Skeletal muscle satellite cell (primary cell): Measurements from ENCODE around the gene ACAD11.
"Not testable (repeated sequence)": the region's sequence is repeated elsewhere in the genome, so short reads cannot be mapped to it uniquely, and the experiment has no call there.

Experiments
- H3K27me3 ChIP-seq: 2 replicates; pipeline ENCODE4 v1.7.0; 2013; ENCODE audit warnings: low read length; ENCODE audit not compliant: control insufficient read depth, insufficient read depth
- H3K36me3 ChIP-seq: 2 replicates; pipeline ENCODE4 v1.7.0; 2013; ENCODE audit warnings: mild to moderate bottlenecking, control low read depth, low read length; ENCODE audit not compliant: insufficient read depth
- H3K4me1 ChIP-seq: 2 replicates; pipeline ENCODE4 v1.7.0; 2013; ENCODE audit warnings: low read length; ENCODE audit not compliant: control insufficient read depth, insufficient read depth
- H3K4me2 ChIP-seq: 2 replicates; pipeline ENCODE4 v1.7.0; 2013; ENCODE audit warnings: mild to moderate bottlenecking, low read length
- H3K4me3 ChIP-seq: 2 replicates; pipeline ENCODE4 v1.7.0; 2013; ENCODE audit warnings: low read length
- H3K9ac ChIP-seq: 2 replicates; pipeline ENCODE4 v1.7.0; 2013; ENCODE audit warnings: mild to moderate bottlenecking, low read depth, low read length, moderate library complexity
- H3K9me3 ChIP-seq: replicated peaks from 2 replicates; pipeline ENCODE4 v1.7.0; 2013; ENCODE audit warnings: mild to moderate bottlenecking, control low read depth, low read length

The ACAD11 gene

GRCh38 chr3:132625613-132626012, 34.0 kb downstream of the ACAD11 start:
- Histone ChIP-seq H3K9ac (peak overlapping the region; percentile 4), H3K4me3 (no peak overlapping the region), H3K27me3 (no peaks in the 10 kb centered on the region), H3K4me1 (peaks cover 15% of the 10 kb centered on the region), H3K4me2 (no peak overlapping the region), H3K36me3 (no peaks in the 10 kb centered on the region), H3K9me3 (no peaks in the 10 kb centered on the region)

DNA sequence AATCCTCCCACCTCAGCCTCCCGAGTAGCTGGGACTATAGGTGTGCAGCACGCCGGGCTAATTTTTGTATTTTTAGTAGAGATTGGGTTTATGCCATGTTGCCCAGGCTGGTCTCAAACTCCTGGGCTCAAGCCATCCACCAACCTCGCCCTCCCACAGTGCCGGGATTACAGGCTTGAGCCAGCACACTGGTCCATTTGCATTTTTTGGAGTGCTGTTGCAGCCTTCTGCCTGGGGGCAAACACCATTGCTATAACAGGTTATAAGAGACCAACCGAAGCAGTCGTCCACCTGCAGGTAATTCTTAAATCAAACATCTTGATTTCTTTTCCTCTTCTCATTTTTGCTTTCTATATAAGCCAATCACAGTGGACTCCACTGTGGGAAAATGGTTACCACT, 34.8 kb downstream of the ACAD11 start:
- Histone ChIP-seq H3K36me3 (no peaks in the 10 kb centered on the region), H3K4me1 (peaks cover 10% of the 10 kb centered on the region), H3K4me3 (no peak overlapping the region), H3K27me3 (no peaks in the 10 kb centered on the region), H3K4me2 (no peak overlapping the region), H3K9ac (no peak overlapping the region), H3K9me3 (no peaks in the 10 kb centered on the region)

GRCh38 chr3:132623646-132624045, 36.0 kb downstream of the ACAD11 start:
- Histone ChIP-seq H3K36me3 (peaks cover 3% of the 10 kb centered on the region), H3K4me3 (no peak overlapping the region), H3K27me3 (no peaks in the 10 kb centered on the region), H3K4me1 (peaks cover 5% of the 10 kb centered on the region), H3K9ac (no peak overlapping the region), H3K4me2 (no peak overlapping the region), H3K9me3 (no peaks in the 10 kb centered on the region)

DNA sequence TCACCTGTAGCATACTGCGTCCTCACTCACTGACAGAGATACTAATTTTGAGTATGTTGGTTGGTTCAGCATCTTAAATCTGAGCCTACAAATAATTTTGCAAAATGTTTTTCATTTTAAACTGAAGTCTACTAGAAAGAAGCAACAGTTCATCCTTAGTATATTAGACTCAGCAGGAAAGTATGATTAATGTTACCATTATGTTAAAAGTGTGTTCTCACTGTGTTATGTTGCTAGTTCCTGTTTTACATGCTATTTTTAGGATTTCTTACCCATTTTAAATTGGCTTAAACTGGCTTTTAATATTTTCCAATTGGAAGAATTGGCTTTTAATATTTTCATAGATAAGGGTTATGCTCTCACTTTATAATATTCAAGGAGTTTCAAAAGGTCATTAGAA, 36.8 kb downstream of the ACAD11 start:
- Histone ChIP-seq H3K4me2 (no peak overlapping the region), H3K9ac (no peak overlapping the region), H3K4me3 (no peak overlapping the region), H3K9me3 (no peaks in the 10 kb centered on the region), H3K4me1 (peaks cover 5% of the 10 kb centered on the region), H3K36me3 (peaks cover 3% of the 10 kb centered on the region), H3K27me3 (no peaks in the 10 kb centered on the region)

DNA sequence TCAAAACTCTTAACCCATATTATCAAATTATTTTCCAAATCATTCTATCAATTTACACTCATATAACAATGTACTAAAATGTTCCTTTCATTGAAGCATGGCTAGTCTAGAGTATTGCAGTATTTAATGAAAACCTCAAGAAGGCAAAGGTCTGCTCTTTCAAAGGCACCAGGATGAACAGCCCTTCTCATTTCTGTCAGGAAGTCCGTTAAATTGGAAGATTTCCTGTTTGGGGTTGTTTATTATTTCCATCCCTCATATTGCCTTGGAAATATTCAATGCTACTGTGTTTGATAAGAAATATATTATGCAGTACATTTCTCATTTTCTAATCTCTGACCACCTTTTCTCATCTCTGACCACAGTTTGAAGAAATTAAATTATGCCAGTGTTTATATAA, 37.5 kb downstream of the ACAD11 start:
- peaks cover 3% of the 10 kb centered on the region for H3K36me3 ChIP-seq
- no peak overlapping the region for H3K4me2 ChIP-seq
- H3K27me3 ChIP-seq: no peaks in the 10 kb centered on the region
- no peaks in the 10 kb centered on the region for H3K9me3 ChIP-seq
- H3K9ac ChIP-seq: no peak overlapping the region
- no peak overlapping the region for H3K4me3 ChIP-seq
- H3K4me1 ChIP-seq: peaks cover 5% of the 10 kb centered on the region

DNA sequence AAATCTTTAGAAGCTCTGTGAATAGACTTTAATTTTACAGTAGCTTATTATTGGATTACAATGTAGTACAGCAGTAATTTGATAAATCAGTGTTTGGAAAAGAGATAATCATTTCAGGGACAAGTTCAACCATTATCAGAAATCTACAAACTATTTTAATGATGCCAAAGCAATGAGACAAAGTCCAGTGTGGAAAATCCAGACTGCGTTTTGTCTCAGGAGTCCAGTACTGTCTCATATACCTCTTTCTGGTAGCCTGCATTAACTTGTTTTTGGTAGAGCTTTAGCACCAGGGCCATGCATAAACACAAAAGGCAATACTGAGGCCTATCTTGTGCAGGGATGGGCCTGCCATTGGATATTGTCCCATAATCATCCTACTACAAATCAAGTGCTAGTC, 42.8 kb downstream of the ACAD11 start:
- Histone ChIP-seq H3K36me3 (peaks cover 3% of the 10 kb centered on the region), H3K4me3 (no peak overlapping the region), H3K4me1 (peaks cover 5% of the 10 kb centered on the region), H3K4me2 (no peak overlapping the region), H3K9me3 (no peaks in the 10 kb centered on the region), H3K9ac (no peak overlapping the region), H3K27me3 (no peaks in the 10 kb centered on the region)

DNA sequence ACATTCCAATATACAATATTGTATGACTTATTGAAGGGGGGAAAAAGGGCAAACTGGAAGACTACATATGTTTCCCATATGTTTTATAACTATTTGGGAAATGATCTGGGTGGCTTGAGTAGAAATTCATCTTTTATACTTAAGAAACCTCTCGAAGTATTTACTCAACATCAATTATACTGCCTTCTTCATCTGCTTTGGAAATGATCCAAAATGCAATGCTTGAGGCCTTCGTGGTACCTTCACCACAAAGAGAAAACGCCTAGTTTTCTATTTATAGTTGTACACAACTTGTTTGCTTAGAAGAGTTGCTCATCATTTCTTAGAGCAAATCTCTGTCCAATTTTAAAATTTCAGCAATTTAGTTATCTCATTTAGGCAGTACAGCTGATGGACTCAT, 43.7 kb downstream of the ACAD11 start:
- Histone ChIP-seq H3K9me3 (no peaks in the 10 kb centered on the region), H3K27me3 (no peaks in the 10 kb centered on the region), H3K4me3 (no peak overlapping the region)

DNA sequence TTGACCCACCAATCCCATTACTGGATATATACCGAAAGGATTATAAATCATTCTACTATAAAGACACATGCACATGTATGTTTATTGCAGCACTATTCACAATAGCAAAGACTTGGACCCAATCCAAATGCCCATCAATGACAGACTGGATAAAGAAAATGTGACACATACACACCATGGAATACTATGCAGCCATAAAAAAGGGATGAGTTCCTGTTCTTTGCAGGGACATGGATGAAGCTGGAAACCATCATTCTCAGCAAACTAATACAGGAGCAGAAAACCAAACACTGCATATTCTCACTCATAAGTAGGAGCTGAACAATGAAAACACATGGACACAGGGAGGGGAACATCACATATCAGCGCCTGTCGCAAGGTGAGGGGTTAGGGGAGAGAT, 44.3 kb downstream of the ACAD11 start:
- H3K36me3 ChIP-seq, H3K27me3 ChIP-seq, H3K4me2 ChIP-seq, H3K9ac ChIP-seq, H3K4me1 ChIP-seq, H3K9me3 ChIP-seq, H3K4me3 ChIP-seq: not testable (repeated sequence)

More for the DNA sequence above, 43.7 kb downstream of the ACAD11 start:
- Histone ChIP-seq H3K4me2 (no peak overlapping the region), H3K36me3 (peaks cover 3% of the 10 kb centered on the region), H3K4me1 (peaks cover 5% of the 10 kb centered on the region), H3K9ac (no peak overlapping the region)

- not testable (repeated sequence) for H3K27me3 ChIP-seq, H3K9ac ChIP-seq, H3K4me2 ChIP-seq, H3K9me3 ChIP-seq, H3K4me3 ChIP-seq, H3K36me3 ChIP-seq
- peaks cover 10% of the 10 kb centered on the region for H3K4me1 ChIP-seq
Observed at GRCh38 chr3:132606620-132607019, 53.0 kb downstream of the ACAD11 start.

GRCh38 chr3:132606085-132606484, 53.5 kb downstream of the ACAD11 start:
- H3K4me3 ChIP-seq: no peak overlapping the region
- H3K9me3 ChIP-seq: no peaks in the 10 kb centered on the region
- no peaks in the 10 kb centered on the region for H3K27me3 ChIP-seq
- no peak overlapping the region for H3K4me2 ChIP-seq
- no peak overlapping the region for H3K9ac ChIP-seq
- H3K4me1 ChIP-seq: peaks cover 10% of the 10 kb centered on the region
- H3K36me3 ChIP-seq: no peaks in the 10 kb centered on the region

DNA sequence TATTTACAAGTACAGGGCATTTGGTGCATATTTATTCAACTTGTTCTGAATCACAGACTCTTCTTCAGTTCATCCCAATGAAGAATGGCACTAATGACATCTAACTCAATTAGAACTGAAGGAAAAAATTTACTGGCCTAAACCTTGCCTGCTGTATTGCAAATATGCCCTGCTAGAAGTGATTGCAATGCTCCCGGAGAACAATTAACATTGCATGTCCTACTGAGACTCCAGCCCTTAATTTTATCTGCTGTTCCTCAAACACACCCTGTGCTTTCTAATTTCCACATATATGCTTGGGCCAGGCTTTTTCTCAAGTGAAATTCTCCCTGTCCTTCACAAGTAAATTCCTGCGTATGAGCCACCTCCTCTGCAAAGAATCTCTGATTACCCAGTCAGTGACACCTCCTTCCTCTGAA, 54.2 kb downstream of the ACAD11 start:
- Histone ChIP-seq H3K9ac (no peak overlapping the region), H3K9me3 (no peaks in the 10 kb centered on the region), H3K36me3 (no peaks in the 10 kb centered on the region), H3K4me1 (peaks cover 10% of the 10 kb centered on the region), H3K4me2 (no peak overlapping the region), H3K27me3 (no peaks in the 10 kb centered on the region), H3K4me3 (no peak overlapping the region)

- not testable (repeated sequence) for H3K4me3 ChIP-seq, H3K36me3 ChIP-seq, H3K9me3 ChIP-seq, H3K27me3 ChIP-seq, H3K4me1 ChIP-seq, H3K9ac ChIP-seq, H3K4me2 ChIP-seq
Observed at GRCh38 chr3:132600614-132601013, 59.0 kb downstream of the ACAD11 start.
